Measurements from ENCODE around the gene FAM98A. TPM values are rescaled to one million over a fixed set of nuclear protein-coding genes. Genes with fewer than 3 reads are reported as not detected.

Gene FAM98A
- total RNA-seq, 1 experiment from 2014 or later = 69.0 TPM

GRCh38 chr2:33634261-33634910, 35.3 kb upstream of the FAM98A start:
- POLR2A ChIA-PET = no interaction called here
- H3K4me3 Mint-ChIP-seq (ENCODE audit: unreplicated experiment) = no peak overlapping the region
- peaks cover 5% of the 10 kb centered on the region for H3K36me3 Mint-ChIP-seq (ENCODE audit: insufficient read depth, unreplicated experiment)
- no peak for TF ChIP-seq CTCF (IDR thresholded peaks at IDR 0.05; ENCODE audit: unreplicated experiment)
- intact Hi-C loops (cut with micrococcal nuclease) = no loop called here
- CTCF ChIA-PET = no interaction called here
- no peak overlapping the region for H3K27ac Mint-ChIP-seq (ENCODE audit: low read depth, unreplicated experiment)
- no peaks in the 10 kb centered on the region for H3K4me1 Mint-ChIP-seq (ENCODE audit: insufficient read depth, unreplicated experiment)
- no peak for DNase-seq (ENCODE audit: unreplicated experiment)
- no peaks in the 10 kb centered on the region for H3K27me3 Mint-ChIP-seq (ENCODE audit: insufficient read depth, unreplicated experiment)
- BruUV-seq (replicated peaks) = no TSS peak
- H3K9me3 Mint-ChIP-seq (ENCODE audit: unreplicated experiment) = no peaks in the 10 kb centered on the region

- POLR2A ChIA-PET = interaction anchor here (1.4 kb wide), 1 partner anchor 10 kb away, joined by 3 read pairs; no protein-coding TSS in a partner anchor
- no TSS peak for BruUV-seq (replicated peaks)
- Mint-ChIP-seq H3K4me3 (ENCODE audit: unreplicated experiment) (no peak overlapping the region), H3K27ac (ENCODE audit: low read depth, unreplicated experiment) (no peak overlapping the region), H3K4me1 (ENCODE audit: insufficient read depth, unreplicated experiment) (no peaks in the 10 kb centered on the region), H3K27me3 (ENCODE audit: insufficient read depth, unreplicated experiment) (no peaks in the 10 kb centered on the region), H3K36me3 (ENCODE audit: insufficient read depth, unreplicated experiment) (peaks cover 5% of the 10 kb centered on the region), H3K9me3 (ENCODE audit: unreplicated experiment) (no peaks in the 10 kb centered on the region)
- TF ChIP-seq CTCF (IDR thresholded peaks at IDR 0.05; ENCODE audit: unreplicated experiment) = no peak
- intact Hi-C loops (cut with micrococcal nuclease) = no loop called here
- no peak for DNase-seq (ENCODE audit: unreplicated experiment)
- CTCF ChIA-PET = interaction anchor here (0.5 to 1.0 kb wide), 3 partner anchors 13 to 34 kb away, joined by 3 read pairs; partner anchors contain the start of gene FAM98A
These were observed 34.2 kb upstream of the FAM98A start for GRCh38 chr2:33633315-33633714.

DNA sequence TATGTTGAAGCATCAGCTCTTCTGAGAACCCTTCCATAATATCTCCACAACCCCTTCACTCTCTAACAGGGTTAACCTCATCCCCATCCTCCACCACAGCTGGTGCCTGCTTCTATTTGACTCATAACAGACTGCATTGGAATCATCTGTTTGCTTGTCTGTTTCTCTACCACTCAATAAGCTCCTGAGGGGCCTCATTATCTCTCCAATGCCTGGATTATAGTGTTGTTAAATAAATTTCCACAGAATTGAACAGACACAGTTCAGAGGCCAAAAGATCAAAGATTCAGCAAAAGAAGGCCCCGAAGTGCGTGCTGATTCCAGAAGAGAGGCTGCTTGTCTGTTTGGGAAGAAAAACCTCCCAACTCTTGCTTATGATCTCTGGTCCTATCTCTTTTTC, 33.7 kb upstream of the FAM98A start:
- no peak for TF ChIP-seq CTCF (IDR thresholded peaks at IDR 0.05; ENCODE audit: unreplicated experiment)
- H3K9me3 Mint-ChIP-seq (ENCODE audit: unreplicated experiment) = no peaks in the 10 kb centered on the region
- peaks cover 5% of the 10 kb centered on the region for H3K36me3 Mint-ChIP-seq (ENCODE audit: insufficient read depth, unreplicated experiment)
- DNase-seq (ENCODE audit: unreplicated experiment) = no peak
- H3K27me3 Mint-ChIP-seq (ENCODE audit: insufficient read depth, unreplicated experiment) = no peaks in the 10 kb centered on the region
- POLR2A ChIA-PET = interaction anchor here (1.4 kb wide), 1 partner anchor 10 kb away, joined by 3 read pairs; no protein-coding TSS in a partner anchor
- no peaks in the 10 kb centered on the region for H3K4me1 Mint-ChIP-seq (ENCODE audit: insufficient read depth, unreplicated experiment)
- no peak overlapping the region for H3K27ac Mint-ChIP-seq (ENCODE audit: low read depth, unreplicated experiment)
- intact Hi-C loops (cut with micrococcal nuclease) = no loop called here
- no peak overlapping the region for H3K4me3 Mint-ChIP-seq (ENCODE audit: unreplicated experiment)
- CTCF ChIA-PET = interaction anchor here (0.5 to 1.0 kb wide), 4 partner anchors 13 to 34 kb away, joined by 3 read pairs; partner anchors contain the start of gene FAM98A
- BruUV-seq (replicated peaks) = no TSS peak

DNA sequence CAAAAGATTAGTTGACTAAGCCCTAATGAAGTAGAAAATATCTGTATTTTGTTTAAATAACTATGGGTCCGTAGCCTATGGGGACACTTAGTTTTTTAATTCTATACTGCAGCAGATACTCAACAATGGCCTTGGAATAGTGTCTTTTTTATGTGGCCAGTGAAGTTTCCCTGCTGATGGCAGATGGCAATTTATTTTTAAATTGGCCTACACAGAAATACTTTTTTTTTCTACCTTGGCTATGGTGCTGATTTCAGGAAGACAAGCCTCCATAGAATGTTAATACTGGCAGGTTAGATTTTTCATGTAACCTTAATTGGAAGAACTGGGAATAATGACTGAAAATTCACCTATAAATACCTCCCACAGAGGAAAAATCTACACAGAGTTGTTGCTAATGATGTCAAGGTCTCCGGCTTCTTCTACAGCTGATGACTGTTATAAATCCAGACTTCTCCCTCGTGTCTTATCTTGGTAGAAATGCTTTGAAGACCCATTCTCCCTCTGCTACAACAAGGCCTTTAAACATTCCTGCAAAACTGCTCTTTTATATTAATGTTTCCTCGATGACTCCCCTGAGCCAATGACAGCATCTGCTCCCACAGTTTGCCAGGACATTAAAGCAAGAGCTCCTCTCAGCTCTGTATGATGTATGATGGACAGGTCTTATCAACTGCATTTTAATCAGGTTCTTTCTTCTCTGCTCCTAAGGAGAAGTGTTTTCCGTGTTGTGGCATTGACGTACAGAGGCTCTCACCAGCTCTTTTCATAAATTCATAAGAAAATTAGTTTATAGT, 29.1 kb upstream of the FAM98A start:
- no peaks in the 10 kb centered on the region for H3K36me3 Mint-ChIP-seq (ENCODE audit: insufficient read depth, unreplicated experiment)
- ChIA-PET CTCF (no interaction called here), POLR2A (no interaction called here)
- no peak for TF ChIP-seq CTCF (IDR thresholded peaks at IDR 0.05; ENCODE audit: unreplicated experiment)
- no peak overlapping the region for H3K4me3 Mint-ChIP-seq (ENCODE audit: unreplicated experiment)
- H3K27me3 Mint-ChIP-seq (ENCODE audit: insufficient read depth, unreplicated experiment) = no peaks in the 10 kb centered on the region
- BruUV-seq (replicated peaks) = no TSS peak
- intact Hi-C loops (cut with micrococcal nuclease) = no loop called here
- no peaks in the 10 kb centered on the region for H3K9me3 Mint-ChIP-seq (ENCODE audit: unreplicated experiment)
- no peak overlapping the region for H3K27ac Mint-ChIP-seq (ENCODE audit: low read depth, unreplicated experiment)
- no peak for DNase-seq (ENCODE audit: unreplicated experiment)
- no peaks in the 10 kb centered on the region for H3K4me1 Mint-ChIP-seq (ENCODE audit: insufficient read depth, unreplicated experiment)
